AG09309 (cell line): ENCODE data around the gene UBE2D2.
"Not testable (repeated sequence)": the region's sequence is repeated elsewhere in the genome, so short reads cannot be mapped to it uniquely, and the experiment has no call there.

Source experiments
- DNase-seq: peaks from one replicate; pipeline ENCODE4 v3.0.0-alpha.2; 2010; ENCODE audit warnings: low read depth
- H3K4me3 ChIP-seq: 2 replicates; pipeline ENCODE4 v1.5.1; 2011; ENCODE audit warnings: mild to moderate bottlenecking, low read depth, low read length, moderate library complexity; ENCODE audit not compliant: control insufficient read depth
- CTCF ChIP-seq: IDR thresholded peaks from 2 replicates; pipeline ENCODE4 v1.5.1; 2011; ENCODE audit warnings: mild to moderate bottlenecking, low read depth, low read length, inconsistent platforms; ENCODE audit not compliant: insufficient read depth, control insufficient read depth; ENCODE audit errors: missing control alignments

The UBE2D2 gene

GRCh38 chr5:139611703-139612584 is 50.8 kb downstream of the UBE2D2 start:
- no peak for DNase-seq
- TF ChIP-seq CTCF = no peak

GRCh38 chr5:139619861-139620260 is 58.7 kb downstream of the UBE2D2 start:
- H3K4me3 ChIP-seq = no peak overlapping the region
- no peak for DNase-seq
- no peak for TF ChIP-seq CTCF

More at GRCh38 chr5:139611703-139612584, 50.8 kb downstream of the UBE2D2 start:
- no peak overlapping the region for H3K4me3 ChIP-seq

- not testable (repeated sequence) for DNase-seq, H3K4me3 ChIP-seq
Measured at GRCh38 chr5:139625398-139625797, 64.3 kb downstream of the UBE2D2 start.

GRCh38 chr5:139630855-139631254 is 69.7 kb downstream of the UBE2D2 start:
- no peak for DNase-seq
- no peak overlapping the region for H3K4me3 ChIP-seq
- TF ChIP-seq CTCF = no peak

GRCh38 chr5:139631520-139632165 is 70.5 kb downstream of the UBE2D2 start:
- no peak overlapping the region for H3K4me3 ChIP-seq
- DNase-seq = no peak
- no peak for TF ChIP-seq CTCF

- peak; percentile 98 for TF ChIP-seq CTCF
- H3K4me3 ChIP-seq = no peak overlapping the region
- DNase-seq = no peak
Measured at GRCh38 chr5:139633295-139634027, 72.3 kb downstream of the UBE2D2 start.

GRCh38 chr5:139634028-139634325 is 72.8 kb downstream of the UBE2D2 start:
- TF ChIP-seq CTCF = no peak
- no peak for DNase-seq
- H3K4me3 ChIP-seq = no peak overlapping the region
